Retinal pigment epithelial cell (primary cell): ENCODE results near the gene JUN.
"Not testable (repeated sequence)": the region's sequence is repeated elsewhere in the genome, so short reads cannot be mapped to it uniquely, and the experiment has no call there.

Source experiments
- DNase-seq: peaks from one replicate; pipeline ENCODE4 v3.0.0-alpha.2; 2010; ENCODE audit warnings: low read depth
- H3K4me3 ChIP-seq: 2 replicates; pipeline ENCODE4 v1.5.1; 2011; ENCODE audit warnings: mild to moderate bottlenecking, low read length, control low read depth, moderate library complexity
- CTCF ChIP-seq: conservative IDR thresholded peaks from 2 replicates; pipeline ENCODE4 v1.5.1; 2011; ENCODE audit warnings: low read depth, low read length, control low read depth, inconsistent platforms

Gene JUN

GRCh38 chr1:58809325-58810010 lies 25.6 kb upstream of the JUN start:
- H3K4me3 ChIP-seq, result no peak overlapping the region
- no peak for DNase-seq
- TF ChIP-seq CTCF, result no peak

GRCh38 chr1:58808077-58808476 lies 24.2 kb upstream of the JUN start:
- DNase-seq, result no peak
- no peak for TF ChIP-seq CTCF
- no peak overlapping the region for H3K4me3 ChIP-seq

- no peak for DNase-seq
- TF ChIP-seq CTCF, result no peak
- no peak overlapping the region for H3K4me3 ChIP-seq
Observed at GRCh38 chr1:58805716-58806571, 22.1 kb upstream of the JUN start.

- TF ChIP-seq CTCF, result no peak
- H3K4me3 ChIP-seq, result no peak overlapping the region
- DNase-seq, result no peak
Observed at GRCh38 chr1:58804853-58805565, 21.2 kb upstream of the JUN start.

- no peak for TF ChIP-seq CTCF
- DNase-seq, result no peak
- no peak overlapping the region for H3K4me3 ChIP-seq
Observed at GRCh38 chr1:58803858-58804257, 20.0 kb upstream of the JUN start.

GRCh38 chr1:58802640-58803399 lies 19.0 kb upstream of the JUN start:
- TF ChIP-seq CTCF, result no peak
- no peak for DNase-seq
- H3K4me3 ChIP-seq, result no peak overlapping the region

- DNase-seq, H3K4me3 ChIP-seq: not testable (repeated sequence)
Observed at GRCh38 chr1:58801286-58801685, 17.4 kb upstream of the JUN start.
